ENCODE results near the gene RPP21. TPM values are rescaled to one million over a fixed set of nuclear protein-coding genes. Genes with fewer than 3 reads are reported as not detected.

RPP21 gene
- total and polyA plus RNA-seq, 10 of the 15 experiments (the other 5 are each of a cell fraction or from before 2014, with no cell fraction given), result 14.3 to 94.6 (median 42.1) TPM

- TF ChIP-seq CTCF (IDR thresholded peaks at IDR 0.05 in 2 of 3, conservative IDR thresholded peaks at IDR 0.05 in 1 of 3; ENCODE audit: control insufficient read depth in 2 of 3, extremely low read depth in 1 of 3, insufficient read depth in 1 of 3, low read depth in 3 of 3, low read length in 3 of 3), result no peak
Observed at GRCh38 chr6:30380464-30380863, 35.5 kb downstream of the RPP21 start (continued).

- H3K4me2 ChIP-seq (ENCODE audit: control insufficient read depth, insufficient read depth), result no peak overlapping the region
- H3K79me2 ChIP-seq (ENCODE audit: control insufficient read depth, insufficient read depth, low read length), result no peaks in the 10 kb centered on the region
- TF ChIP-seq RB1 (IDR thresholded peaks at IDR 0.05; ENCODE audit: borderline replicate concordance), result no peak
- no peak for TF ChIP-seq NR2C2 (IDR thresholded peaks at IDR 0.05; ENCODE audit: borderline replicate concordance, control insufficient read depth, insufficient read length, low read depth)
- no peak for TF ChIP-seq WRNIP1 (IDR thresholded peaks at IDR 0.05; ENCODE audit: borderline replicate concordance, low read depth, low read length)
- FAIRE-seq (no peak), DNase-seq (ENCODE audit: low read depth, low spot score) (no peak), ATAC-seq (no peak)
- intact Hi-C loops (cut with micrococcal nuclease; ENCODE audit: unreplicated experiment), result no loop called here
- peaks cover 0 to 4% of the 10 kb centered on the region in 2 experiments; a peak in 3 of 4 replicates for H3K27me3 ChIP-seq (replicated peaks in 1 of 2; ENCODE audit: control insufficient read depth in 2 of 2, insufficient read depth in 2 of 2, low read length in 1 of 2)
- ChIA-PET SMC1A (ENCODE audit: uncharacterized antibody, unreplicated experiment) (no interaction called here), POLR2A (no interaction called here), CTCF (no interaction called here), RAD21 (ENCODE audit: unreplicated experiment) (no interaction called here)
- H3K9me3 ChIP-seq (replicated peaks; ENCODE audit: control insufficient read depth, insufficient read depth, low read length), result no peaks in the 10 kb centered on the region; the same call in 2 of the 3 replicates
- H3K27ac ChIP-seq (ENCODE audit: control insufficient read depth, insufficient read depth), result no peak overlapping the region
- 2% methylated on average over 3 of the region's 3 CpGs for WGBS (ENCODE audit: insufficient coverage, insufficient replicate concordance, low lambda C conversion rate, missing lambda C conversion rate)
- H4K20me1 ChIP-seq (ENCODE audit: control insufficient read depth, insufficient read depth), result no peaks in the 10 kb centered on the region
- no peaks in the 10 kb centered on the region for H3K36me3 ChIP-seq (ENCODE audit: control insufficient read depth in 2 of 2, insufficient read depth in 2 of 2, low read length in 1 of 2)
- no peak overlapping the region for H3K9ac ChIP-seq (ENCODE audit: control insufficient read depth, insufficient read depth, low read length)
- H3K4me1 ChIP-seq (ENCODE audit: control insufficient read depth, insufficient read depth, low read length), result no peaks in the 10 kb centered on the region
- in situ Hi-C loops (cut with MboI), result no loop called here
- H3K4me3 ChIP-seq, result no peak overlapping the region
- H2AFZ ChIP-seq (ENCODE audit: control insufficient read depth, low read depth, low read length), result no peak overlapping the region
- BruUV-seq (replicated peaks), result no TSS peak
Observed at GRCh38 chr6:30386166-30386565, 41.2 kb downstream of the RPP21 start.
